ENCODE results near the gene IFT81.
A peak's percentile ranks its signal among the peaks of the same experiment; 100 is the strongest.

IFT81 gene

DNA sequence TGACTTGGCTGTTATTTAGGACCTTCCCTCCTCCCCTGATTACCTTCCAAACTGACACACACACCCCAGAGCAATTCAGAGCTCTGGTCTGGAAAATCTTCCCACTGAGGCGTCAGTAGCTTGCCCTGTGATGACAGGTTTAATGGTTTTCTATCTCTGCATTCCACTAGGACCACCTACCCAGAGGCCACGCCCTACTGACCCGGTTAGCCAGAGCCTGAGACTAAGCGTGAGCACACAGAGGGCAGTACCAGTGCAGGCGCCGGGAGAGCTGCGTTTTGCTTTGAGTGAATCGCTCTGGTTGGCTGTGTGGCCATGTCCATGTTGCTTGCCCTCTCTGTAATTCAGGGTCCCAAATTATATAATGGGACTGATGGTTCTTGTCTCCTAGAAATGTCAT is 120.7 kb downstream of the IFT81 start:
- H3K4me3 Mint-ChIP-seq: no peak overlapping the region
- H3K36me3 Mint-ChIP-seq (ENCODE audit: low read depth): peaks cover 42% of the 10 kb centered on the region
- peaks cover 5% of the 10 kb centered on the region for H3K27me3 Mint-ChIP-seq (ENCODE audit: low read depth)
- TF ChIP-seq, protein P1, sequence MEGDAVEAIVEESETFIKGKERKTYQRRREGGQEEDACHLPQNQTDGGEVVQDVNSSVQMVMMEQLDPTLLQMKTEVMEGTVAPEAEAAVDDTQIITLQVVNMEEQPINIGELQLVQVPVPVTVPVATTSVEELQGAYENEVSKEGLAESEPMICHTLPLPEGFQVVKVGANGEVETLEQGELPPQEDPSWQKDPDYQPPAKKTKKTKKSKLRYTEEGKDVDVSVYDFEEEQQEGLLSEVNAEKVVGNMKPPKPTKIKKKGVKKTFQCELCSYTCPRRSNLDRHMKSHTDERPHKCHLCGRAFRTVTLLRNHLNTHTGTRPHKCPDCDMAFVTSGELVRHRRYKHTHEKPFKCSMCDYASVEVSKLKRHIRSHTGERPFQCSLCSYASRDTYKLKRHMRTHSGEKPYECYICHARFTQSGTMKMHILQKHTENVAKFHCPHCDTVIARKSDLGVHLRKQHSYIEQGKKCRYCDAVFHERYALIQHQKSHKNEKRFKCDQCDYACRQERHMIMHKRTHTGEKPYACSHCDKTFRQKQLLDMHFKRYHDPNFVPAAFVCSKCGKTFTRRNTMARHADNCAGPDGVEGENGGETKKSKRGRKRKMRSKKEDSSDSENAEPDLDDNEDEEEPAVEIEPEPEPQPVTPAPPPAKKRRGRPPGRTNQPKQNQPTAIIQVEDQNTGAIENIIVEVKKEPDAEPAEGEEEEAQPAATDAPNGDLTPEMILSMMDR (IDR thresholded peaks at IDR 0.05; ENCODE audit: unreplicated experiment in 3 of 3): no peak
- H3K4me1 Mint-ChIP-seq: peaks cover 47% of the 10 kb centered on the region
- peak overlapping the region in 2 of 3 experiments; percentile 39 to 47 for H3K27ac Mint-ChIP-seq
- H3K9me3 Mint-ChIP-seq: peaks cover 3% of the 10 kb centered on the region

DNA sequence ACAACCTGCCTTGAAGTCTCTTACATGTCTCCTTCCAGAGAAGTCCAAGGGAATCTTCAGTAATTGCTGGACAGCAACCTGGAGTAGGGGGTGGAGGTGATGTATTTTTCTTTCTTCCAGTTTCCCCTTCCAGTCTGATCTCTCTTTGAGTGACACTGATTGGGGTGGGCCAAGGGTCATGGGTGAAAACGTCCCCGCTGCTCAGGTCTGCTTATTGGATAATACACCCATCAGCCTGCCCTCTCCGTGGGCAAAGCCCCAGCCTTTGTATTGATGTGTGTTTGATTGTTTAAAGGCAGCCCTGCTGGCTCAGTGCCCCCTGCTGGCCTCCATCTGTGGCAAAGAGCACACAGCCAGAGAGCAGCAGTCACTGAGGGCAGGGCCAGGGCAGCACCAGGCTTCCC is 121.2 kb downstream of the IFT81 start:
- peaks cover 3% of the 10 kb centered on the region for H3K9me3 Mint-ChIP-seq
- no peak overlapping the region for H3K27ac Mint-ChIP-seq
- peaks cover 53% of the 10 kb centered on the region for H3K4me1 Mint-ChIP-seq
- TF ChIP-seq, protein P1 (IDR thresholded peaks at IDR 0.05; ENCODE audit: unreplicated experiment in 3 of 3): no peak
- no peak overlapping the region for H3K4me3 Mint-ChIP-seq
- H3K36me3 Mint-ChIP-seq (ENCODE audit: low read depth): peaks cover 38% of the 10 kb centered on the region
- peaks cover 6% of the 10 kb centered on the region for H3K27me3 Mint-ChIP-seq (ENCODE audit: low read depth)

DNA sequence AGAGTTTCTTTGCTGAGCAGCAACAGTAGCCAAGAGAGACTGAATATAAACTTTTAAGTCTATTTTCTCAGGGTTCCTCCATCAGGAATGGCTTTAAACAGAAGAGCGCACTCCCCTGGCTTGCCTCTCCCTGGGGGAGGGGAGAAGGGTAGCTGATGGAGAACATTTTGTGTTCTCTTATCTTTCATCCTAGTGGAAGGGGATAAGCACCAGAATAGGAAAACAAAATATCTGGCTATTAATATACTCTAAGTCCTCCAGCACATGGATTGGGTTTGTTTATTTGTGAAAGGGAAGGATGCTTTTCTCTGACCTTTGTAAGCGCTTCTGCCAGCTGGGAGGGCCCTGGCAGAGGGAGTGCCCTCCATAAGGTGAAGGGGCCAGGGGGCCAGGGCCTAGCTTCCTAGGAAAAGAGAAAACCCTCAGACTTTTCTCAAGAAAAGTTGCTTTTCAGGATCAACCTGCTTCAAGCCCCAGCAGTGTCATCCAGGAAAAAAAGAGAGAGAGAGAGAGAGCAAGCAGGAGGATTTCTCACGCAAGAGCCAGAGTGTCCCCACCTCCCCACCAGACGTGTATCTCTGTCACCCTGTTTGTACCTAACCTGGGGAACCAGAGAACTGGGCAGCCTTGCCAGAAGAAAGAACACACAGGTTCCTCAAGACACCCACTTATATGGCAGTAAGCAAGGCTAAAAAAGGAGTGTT is 122.6 kb downstream of the IFT81 start:
- Mint-ChIP-seq H3K27ac (peak overlapping the region; percentile 98 to 99 (median 99)), H3K9me3 (peaks cover 3% of the 10 kb centered on the region), H3K27me3 (ENCODE audit: low read depth) (peaks cover 8% of the 10 kb centered on the region), H3K4me3 (peak overlapping the region in 1 of 3 experiments; percentile 22), H3K4me1 (peaks cover 57% of the 10 kb centered on the region), H3K36me3 (ENCODE audit: low read depth) (peaks cover 30% of the 10 kb centered on the region)
- TF ChIP-seq, protein P1 (IDR thresholded peaks at IDR 0.05; ENCODE audit: unreplicated experiment in 3 of 3): no peak

DNA sequence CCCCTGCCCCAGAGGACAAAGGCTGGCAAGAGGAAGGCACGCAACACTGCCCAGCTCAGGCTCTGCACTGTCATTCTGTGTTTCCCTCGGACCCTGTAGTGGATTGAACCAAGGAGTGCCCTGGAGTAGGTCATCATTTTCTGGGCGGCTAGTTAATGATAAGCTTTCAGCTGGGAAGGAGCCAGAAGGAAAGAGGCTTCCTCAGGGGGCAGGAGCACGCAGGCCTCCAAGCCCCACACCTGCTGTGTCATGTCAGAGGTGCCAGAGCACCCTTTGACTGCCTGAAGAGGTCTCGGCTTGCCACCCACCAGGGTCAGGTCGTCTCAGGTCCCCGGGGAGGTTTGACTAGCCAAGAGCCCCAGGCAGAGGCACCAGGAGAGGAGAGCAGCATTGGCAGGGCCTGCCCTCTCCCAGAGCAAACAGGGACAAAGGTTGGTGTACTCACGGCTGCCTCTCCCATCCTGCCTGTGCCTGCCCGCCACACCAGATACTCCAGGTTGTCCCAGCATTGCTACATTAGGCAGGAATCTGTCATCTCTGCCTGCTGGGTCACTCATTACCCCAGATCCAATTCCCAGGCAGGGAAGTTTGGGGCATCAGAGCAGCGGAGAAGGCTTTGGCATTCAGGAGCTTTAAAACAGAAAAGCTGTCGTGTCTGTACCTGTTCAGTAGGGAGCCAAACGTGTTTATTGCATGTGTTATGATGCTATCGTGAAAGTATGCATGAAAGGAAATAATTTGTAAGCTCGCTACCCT is 123.4 kb downstream of the IFT81 start:
- Mint-ChIP-seq H3K9me3 (peaks cover 3% of the 10 kb centered on the region), H3K36me3 (ENCODE audit: low read depth) (peaks cover 29% of the 10 kb centered on the region), H3K4me1 (peaks cover 57% of the 10 kb centered on the region), H3K4me3 (peak overlapping the region in 1 of 3 experiments; percentile 54), H3K27ac (peak overlapping the region; percentile 98 to 99 (median 99)), H3K27me3 (ENCODE audit: low read depth) (peaks cover 8% of the 10 kb centered on the region)
- TF ChIP-seq, protein P1 (IDR thresholded peaks at IDR 0.05; ENCODE audit: unreplicated experiment in 3 of 3): no peak

DNA sequence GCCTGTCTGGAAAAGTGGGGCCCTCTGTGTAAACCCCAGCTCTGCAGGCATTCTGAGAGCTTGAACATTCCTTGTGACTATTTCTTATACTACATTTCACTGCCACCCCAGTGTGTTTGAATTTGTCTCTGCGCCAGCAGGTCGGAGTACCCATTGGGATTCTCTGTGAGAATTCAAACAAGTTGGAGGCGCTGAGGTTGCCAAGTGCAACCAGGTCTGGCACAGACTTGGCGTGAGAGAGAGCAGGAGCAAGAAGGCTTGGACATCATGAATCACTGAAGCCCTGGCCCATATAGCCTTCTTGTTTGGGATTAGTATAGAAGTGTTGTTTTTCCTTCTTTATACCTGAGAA is 123.9 kb downstream of the IFT81 start:
- TF ChIP-seq, protein P1 (IDR thresholded peaks at IDR 0.05; ENCODE audit: unreplicated experiment in 3 of 3): no peak
- Mint-ChIP-seq H3K4me1 (peaks cover 62% of the 10 kb centered on the region), H3K27me3 (ENCODE audit: low read depth) (peaks cover 12% of the 10 kb centered on the region), H3K27ac (peak overlapping the region; percentile 98 to 99 (median 99)), H3K4me3 (peak overlapping the region in 1 of 3 experiments; percentile 54), H3K9me3 (peaks cover 3% of the 10 kb centered on the region), H3K36me3 (ENCODE audit: low read depth) (peaks cover 27% of the 10 kb centered on the region)
